T-helper 2 cell treated with Interferon-gamma antibody and Interleukin-4, amounts not matched to agents 100 ng/mL and 5 ng/mL, for 36 hours (primary cell): ENCODE results near the gene ACY1. TPM values are rescaled to one million over a fixed set of nuclear protein-coding genes. Genes with fewer than 3 reads are reported as not detected.

Source experiments
- intact Hi-C: fragments of 100-400 bp; cut with micrococcal nuclease; formaldehyde crosslinking; loops from one replicate; pipeline ENCODE4 v1.15.1; 2023
- total RNA-seq: library from RNA; stranded (reverse); gene quantifications from 2 replicates; pipeline ENCODE4 v1.2.3, GENCODE V29; 2022

The ACY1 gene
- total RNA-seq, 1 donor from 2014 or later: 31.2 TPM

DNA sequence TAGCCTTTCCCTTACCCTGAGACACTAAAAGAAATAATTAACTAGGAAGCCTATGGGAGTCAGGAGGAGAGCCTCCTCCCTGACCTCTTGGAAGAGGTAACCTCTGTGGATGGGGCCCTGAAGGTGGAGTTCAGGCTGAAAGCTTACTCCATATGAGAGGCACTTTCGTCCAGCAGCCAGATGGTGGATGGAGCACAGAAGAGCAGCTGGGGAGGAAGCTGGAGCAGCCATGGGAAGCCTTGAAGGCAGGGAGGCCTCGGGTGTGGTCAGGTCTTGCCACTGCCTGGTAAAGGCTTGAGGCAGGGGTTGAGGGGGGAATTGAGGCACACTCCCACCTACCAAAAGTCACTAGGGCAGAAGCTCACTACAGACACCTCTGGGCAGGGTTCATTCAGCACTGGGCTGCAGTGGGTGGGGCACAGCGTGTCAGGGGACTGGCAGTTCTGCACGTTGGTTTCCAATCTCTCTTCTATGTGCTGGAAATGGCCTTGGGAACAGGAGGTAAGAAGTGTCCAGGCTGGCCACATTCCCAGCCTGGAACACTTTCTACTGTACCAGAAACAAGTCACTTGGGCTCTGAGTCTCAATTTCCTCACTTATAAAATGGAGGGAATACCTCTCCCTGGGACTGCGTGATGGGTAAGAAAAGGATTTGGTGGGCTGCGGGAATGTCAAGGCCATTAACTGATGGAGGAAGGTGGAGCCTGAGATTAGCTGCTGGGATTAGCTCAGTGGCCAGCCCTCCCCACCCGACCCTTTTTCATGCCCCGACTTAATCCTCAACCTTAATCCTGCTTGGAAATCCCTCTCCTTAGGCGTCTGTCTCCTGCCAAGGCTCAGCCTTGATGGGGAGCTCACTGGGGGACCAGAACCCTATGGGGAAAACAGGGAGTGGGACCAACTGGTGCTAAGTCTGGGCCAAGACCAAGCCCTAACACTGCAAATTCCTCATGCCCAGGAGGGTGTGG, 21.4 kb upstream of the ACY1 start:
- intact Hi-C loops: no loop called here

DNA sequence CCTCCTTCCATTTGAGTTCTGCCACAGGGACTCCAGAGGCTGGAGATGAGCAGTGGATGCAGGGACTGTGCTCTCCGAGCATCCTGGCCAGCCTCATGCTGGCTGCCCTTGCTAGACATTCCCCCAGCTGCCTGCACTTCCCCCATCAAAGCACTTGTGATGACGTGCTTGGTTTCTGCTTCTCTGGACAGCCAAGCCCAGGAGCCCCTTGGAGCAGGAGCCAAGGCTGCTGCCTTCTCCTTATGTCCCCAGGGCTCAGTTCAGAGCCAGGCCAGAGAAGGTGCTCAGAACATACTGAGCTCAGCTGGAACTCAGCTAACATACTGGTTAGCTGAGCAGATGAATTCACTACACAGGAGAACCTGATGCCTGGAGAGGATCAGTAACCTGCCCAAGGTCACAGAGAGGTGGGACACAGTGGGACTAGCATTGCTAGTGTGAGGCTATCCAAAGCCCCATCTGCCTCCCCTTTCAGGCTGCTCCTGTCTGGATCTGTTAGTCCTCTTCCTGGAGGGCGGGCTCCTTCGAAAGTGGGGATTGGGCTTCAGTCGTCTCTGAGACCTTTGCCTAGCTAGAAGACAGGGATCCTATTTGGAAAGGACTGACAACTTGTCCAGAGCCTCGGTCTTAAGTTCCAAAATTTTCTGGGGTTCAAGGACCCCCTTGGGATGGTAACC, 20.3 kb upstream of the ACY1 start:
- intact Hi-C loops: no loop called here

DNA sequence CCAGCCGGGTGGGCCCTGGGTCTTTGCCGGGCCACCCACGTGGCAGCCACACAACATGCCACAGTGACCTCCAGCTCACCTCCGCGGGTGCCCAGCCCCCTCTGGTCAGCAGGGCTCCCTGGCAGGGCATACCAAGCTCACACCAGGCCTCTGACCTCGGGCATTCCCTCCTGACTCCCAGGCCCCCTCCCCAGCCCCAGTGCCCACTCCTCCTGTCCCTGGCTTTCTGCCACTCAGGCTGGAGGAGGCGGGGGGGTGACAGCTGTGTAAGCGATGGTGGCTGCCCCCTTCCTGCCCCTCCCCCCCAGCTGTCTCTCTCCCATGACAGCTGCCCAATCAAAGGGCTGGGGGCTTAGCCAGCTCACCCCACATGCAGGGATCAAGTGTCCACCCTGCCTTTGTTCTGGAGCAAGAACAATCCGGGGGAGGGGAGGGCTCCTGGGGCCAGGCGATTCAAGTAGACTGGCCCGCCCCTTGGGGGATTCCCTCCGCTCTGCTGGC, 19.3 kb upstream of the ACY1 start:
- intact Hi-C loops: no loop called here

DNA sequence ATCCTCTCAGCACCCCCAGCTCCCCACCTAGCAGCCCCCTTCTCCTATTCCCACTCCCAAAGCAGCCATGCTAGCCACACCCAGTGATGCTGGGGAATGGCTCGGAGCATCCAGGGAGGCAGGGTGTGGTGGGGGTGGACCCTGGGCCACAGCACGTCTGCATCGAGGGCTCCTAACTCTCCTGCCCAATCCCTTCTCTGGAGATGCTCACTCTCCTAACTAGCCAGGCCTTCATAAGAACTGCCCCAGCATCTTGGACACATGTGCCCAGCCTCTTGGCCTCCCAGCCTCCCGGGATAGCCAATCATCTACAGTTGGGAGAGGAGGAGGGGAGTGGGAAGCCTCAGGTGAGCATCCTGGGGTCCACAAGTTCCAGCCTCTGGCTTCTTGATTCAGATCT, 18.8 kb upstream of the ACY1 start:
- intact Hi-C loops: no loop called here

DNA sequence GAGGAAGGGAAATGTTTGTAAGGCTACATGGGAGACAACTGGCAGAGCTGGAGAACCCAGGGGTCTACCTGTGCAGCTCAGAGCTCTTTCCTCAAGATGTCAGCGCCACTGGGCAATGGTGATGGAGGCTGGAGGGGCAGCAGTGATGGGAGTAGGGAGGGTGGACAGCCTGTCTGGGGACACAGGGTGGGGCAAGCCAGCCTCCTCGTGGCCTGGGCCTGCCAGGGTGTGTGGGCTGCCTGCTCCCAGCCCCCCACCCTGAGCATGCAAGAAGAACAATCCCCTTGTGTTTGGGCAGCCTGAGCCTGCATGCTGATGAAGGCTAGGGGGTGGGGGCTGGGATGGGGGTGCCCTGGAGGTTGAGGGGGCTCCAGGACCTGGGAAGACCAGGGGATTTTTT, 17.3 kb upstream of the ACY1 start:
- intact Hi-C loops: no loop called here

DNA sequence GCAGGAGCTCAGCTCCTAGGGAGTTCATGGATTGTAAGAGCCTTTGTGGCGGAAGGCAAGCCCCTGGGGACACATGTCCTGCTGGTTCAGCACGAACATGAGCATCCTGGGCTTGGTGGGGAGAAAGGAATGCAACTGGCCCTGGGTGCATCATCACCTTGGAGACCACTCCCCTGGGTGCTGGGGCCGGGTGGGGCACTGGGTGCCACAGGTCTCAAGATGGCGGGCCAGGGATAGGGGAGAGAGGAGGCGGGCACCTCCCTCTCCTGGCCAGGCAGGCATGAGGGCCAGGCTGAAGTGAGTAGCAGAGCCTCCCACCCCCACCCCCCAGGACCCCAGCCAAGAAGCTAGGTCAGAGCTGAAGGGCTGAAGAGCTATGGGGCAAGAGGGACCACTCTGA, 16.8 kb upstream of the ACY1 start:
- intact Hi-C loops: no loop called here

DNA sequence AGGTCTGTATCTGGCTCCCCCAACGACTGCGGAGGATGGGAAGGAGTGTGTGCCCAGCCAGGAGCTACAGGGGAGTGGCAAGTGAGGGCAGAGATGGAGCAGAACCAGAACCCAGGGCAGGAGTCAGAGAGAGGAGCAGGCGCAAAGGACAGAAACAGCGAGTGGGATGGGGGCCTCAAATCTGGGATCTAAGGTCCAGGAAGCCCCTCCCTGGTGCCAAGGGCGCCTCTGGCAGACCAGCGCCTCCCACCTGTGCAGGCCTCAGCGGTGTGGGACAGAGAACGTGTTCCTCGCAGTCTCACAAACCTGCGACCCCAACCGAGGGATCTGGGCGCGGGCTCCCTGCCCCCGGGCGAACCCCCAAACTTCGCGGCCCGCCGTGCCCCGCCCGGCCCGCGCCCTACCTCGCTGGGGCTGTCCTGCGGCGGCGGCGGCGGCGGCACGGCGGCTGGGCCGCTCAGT, 16.4 kb upstream of the ACY1 start:
- intact Hi-C loops: no loop called here

DNA sequence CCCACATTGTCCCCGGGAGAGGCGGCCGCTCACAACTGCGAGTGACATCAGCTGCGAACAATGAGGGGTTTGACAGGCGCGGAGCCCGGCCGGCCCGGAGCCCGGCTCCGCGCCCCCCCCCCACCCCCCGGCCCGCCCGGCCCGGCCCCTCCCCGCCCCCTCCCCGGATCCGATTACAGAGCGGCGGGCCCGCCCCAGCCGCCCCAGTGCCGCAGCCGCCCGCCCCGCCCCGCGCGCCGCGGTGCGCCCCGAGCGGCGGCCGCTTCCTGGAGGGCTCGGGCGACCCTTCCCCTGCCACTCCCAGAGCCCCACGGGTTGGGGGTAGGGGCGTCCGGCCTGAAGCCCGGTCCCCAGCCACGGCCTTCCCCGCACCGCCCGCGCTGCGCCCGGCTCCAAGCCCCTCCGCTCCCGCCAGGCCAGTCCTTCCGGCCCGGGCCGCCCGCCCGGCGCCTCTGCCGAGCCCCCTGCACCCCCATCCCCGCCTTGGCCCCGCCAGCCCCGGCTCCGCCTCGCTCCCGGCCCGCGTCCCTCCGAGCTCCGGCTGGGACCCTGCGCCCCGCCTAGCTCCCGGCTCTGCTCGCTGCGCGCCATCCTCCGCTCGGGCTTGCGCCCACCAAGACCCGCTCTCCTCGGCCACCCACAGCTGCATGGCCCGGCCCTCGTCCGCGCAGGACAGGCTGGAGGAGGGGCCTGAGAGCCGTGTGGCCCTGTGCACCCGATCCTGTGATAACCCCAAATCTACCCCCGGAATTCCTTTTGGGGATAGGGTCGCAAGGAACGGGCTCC, 15.8 kb upstream of the ACY1 start, which contains the start of gene PCBP4:
PCBP4 (minus strand) TSS at position 71 of the 786 bp plus-strand sequence. CDS start 6,214 bp downstream, outside the sequence.
- intact Hi-C loops: no loop called here

DNA sequence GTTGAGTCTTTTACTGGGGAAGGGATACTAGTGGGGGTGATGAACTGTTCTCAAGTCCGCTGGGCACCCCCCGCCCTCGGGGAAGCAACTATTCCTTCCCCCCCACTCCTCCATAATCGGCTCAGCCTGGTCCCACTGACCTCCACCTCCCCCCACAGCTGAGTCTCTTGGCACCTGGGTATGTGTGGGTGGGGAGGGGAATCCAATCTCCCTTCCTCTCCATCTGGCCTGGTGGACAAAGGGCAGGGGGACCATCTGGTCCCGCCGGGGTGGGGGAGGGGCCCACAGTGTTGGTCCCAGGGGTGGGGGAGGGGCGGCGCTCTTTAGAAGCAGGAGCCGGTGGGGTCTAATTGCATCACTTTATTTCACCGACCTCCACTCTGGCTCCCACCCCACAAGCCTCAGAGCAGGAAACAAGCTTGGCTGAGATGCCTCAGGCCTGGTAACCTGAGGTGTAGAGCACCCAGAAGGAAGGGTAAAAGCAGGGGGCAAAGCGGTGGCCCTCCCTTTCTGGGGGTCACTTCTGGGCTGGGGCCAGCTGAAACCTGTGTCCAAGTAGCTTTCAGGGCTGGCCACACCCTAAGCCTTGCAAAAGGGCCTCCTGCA, 15.1 kb upstream of the ACY1 start:
- intact Hi-C loops: no loop called here

DNA sequence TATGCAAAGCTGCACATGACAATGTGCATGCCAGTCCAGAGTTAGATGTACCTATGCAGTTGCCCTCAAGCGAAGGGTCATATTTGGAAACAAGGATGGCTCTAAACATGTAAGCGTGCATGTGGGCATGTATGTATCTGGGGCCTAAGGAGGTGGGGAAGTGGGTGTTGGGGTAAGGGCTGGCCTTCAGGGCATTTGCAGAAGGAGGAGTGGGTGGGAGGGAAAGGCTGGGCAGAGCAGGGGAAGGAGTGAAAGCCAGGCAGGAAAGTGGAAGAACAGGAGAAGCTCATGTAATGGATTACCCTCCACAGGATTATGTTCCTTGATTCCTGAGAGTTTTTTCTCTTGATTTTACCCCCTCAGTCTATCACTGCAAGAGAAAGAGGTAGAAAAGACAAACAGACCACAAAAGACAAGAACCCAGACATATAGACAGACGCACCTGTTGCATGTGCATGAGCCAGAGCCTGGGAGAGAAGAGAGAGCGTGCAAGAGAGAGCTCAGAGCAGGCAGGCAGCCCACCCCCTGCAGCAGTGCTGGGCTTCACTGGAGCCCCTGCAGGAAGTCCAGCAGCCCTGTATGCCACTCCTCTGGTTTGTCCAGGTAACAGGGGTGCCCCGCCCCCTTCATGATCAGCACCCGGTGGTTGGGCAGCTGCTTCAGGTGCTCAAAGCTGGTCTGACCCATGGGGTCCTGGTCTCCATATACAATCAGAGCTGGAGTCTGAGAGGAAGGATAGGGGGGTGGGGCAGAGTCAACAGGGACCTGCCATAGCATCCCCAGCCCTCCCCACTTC, 14.3 kb upstream of the ACY1 start:
- intact Hi-C loops: no loop called here

DNA sequence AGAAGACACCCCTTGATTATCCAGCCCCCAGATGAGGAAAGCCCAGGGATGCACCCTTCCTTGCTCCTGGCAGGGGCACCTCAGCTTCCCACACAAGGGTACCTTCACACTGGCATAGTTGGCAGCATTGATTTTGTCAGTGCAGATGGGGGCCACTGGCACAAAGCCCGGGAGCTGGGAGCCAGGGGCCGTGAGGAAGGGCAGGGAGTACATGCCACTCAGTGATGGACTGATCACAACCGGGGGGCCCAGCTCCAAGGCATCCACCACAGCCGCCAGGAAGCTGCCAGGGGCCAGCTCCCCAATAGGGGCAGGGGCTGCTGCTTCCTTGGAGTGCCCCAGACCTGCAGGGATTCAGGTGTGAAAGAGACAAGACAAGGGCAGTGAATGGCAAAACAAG, 13.5 kb upstream of the ACY1 start:
- intact Hi-C loops: no loop called here

DNA sequence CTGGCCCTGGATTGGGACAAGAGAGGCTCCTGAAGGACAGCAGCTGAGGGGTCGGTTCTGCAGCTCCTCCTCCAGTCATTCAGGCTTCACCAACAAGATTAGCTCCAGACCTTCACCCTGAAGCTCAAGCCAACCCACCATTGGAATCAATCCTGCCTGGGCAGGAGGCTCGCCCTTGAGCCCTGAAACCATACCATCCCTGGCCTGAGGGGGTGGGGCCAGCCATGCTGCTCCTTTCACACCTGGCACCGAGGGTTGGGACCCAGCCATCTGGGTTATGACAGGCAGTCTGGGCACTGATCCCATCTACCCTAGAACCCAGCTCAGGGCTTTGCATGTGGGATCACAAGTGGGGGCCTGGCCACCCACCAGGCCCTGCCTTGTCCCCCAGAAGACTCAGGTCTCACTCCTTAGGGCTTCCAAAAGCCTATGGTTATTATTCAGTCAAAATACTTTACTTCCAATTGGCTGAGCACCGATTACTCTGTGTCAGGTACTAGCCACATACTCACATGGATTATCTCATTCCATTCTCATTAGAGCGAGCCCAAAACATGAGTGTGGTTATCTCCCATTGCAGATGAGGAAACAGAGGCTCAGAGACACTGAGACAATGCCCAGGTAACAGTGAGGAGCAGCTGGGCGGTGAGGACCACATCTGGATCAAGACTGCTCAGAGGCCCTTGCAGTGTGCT, 12.6 kb upstream of the ACY1 start:
- intact Hi-C loops: no loop called here

DNA sequence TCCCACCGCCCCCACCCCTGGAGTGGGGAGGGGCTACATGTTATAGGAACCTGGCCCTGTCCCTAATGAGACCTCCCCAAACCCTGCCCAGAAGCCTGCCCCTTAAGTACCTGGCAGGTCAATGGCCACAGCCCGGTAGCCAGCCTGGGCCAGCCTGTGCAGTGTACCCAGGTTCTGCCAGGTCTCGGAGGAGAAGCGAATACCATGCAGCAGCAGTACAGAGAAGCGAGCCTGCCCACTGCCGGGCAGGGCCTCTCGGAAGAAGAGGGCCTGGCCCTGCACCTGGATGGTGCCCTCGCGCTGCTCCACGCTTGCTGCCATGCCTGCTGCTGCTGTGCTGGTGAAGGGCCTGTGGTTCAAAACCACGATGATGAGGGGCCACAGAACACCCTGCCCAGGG, 12.0 kb upstream of the ACY1 start:
- intact Hi-C loops: no loop called here

DNA sequence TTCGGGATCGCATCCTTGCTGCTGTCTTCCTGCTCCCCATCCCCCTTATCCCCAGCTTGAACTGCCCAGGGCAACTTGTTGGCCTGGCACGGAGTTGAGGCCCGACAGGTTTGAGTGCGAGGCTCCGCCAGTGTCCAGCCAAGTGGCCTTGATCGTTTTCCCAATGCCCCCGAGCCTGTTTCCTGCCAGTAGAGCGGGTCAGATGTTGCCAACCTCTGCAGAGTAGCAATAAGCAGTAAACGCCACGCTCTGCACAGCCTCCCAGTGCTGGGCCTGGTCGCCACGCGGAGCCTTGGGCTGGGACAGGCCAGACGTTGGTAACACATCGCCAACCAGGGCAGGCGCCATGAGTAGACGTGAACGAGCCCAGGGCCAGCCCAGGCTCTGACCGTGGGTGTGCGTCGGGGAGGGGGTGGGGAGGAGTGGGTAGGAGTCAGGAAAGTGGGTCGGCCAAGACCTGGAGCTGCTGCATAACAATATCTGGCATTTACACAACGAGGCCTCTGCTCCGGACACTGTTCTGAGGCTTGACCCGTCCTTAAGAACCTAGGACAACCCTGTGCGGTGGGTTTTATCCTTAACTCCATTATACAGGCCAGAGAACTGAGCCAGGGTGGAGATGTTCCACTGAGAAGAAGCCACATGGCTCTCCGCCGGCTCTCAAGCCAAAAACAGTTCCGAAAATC, 8.9 kb upstream of the ACY1 start:
- intact Hi-C loops: loop anchor here (1.0 kb wide), 1 partner anchor 32 kb away; the partner anchor contains the start of gene PARP3

DNA sequence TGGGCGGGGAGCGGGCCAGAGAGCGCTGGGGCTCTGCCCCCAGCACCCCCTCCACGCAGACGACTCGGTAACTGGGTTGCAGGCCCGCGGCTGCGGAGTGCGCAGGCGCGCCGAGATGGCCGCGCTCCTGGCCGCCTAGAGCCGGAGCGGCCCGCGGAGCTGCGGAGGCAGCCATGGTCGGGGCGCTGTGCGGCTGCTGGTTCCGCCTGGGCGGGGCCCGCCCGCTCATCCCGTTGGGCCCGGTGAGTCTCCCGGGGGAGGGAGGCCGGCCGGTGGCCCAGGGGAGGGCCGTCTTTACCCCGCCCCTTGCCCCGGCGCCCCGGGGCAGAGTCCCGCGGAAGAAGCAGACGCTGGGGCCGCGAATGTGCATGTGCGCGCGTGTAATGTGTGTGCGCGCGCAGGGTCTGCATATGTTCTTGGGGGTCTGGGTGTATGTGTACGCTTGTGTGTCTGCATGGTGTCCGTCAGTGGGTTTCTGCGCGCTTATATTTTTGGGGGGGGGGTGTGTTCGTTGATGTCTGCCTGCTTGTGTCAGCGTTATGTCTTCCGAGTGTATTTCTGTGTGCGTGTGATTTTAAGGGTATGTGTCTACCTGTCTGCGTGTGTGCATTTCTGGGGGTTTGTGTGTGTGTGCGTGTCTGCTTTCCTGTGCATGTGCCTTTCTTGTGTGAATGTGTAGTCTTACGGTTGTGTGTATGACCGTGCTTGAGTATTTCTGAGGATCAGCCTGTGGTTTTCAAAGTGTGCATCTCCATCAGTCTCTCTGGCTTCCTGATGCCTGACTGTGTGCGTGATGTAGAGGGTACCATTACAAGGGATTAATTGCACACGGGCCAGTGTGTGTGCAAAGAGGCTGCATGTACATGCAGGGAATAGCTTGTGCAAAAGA, 8.1 kb upstream of the ACY1 start, which contains the start of gene ABHD14A:
ABHD14A (plus strand) TSS at position 102 of the 889 bp plus-strand sequence; CDS start at position 174, 72 bp downstream.
- intact Hi-C loops: loop anchor here (1.0 kb wide), 3 partner anchors 8 to 80 kb away; partner anchors contain the start of genes ACY1 and PARP3

DNA sequence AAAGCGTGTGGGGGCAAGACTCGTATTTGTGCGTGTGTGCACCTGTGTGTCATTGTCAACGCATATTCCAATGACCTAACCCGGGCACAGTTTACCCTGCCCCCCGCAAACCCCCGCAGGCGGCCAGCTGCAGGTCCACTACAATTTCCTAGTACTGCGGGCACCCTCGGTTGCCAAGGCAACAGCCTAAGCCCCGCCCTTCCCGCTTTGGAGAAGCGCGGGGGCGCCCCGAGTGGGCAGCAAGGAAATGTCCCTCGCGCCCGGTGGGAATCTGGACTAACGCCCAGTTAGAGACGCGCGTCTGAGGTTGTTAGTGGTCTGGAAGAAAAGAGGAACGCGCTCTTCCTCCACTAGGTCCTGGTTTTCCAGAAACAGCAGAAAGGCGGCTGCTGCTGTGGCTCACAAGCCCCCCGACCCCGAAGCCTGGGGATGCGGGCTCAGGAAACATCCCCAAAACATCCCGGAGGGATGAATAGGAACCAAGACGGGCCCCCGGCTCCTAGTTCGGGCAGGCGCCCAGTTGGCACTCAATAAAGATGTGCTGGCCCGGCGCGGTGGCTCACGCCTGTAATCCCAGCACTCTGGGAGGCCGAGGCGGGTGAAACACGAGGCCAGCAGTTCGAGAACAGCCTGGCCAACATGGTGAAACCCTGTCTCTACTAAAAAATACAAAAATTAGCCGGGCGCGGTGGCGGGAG, 7.3 kb upstream of the ACY1 start:
- intact Hi-C loops: loop anchor here (1.0 kb wide), 2 partner anchors 7 to 79 kb away; partner anchors contain the start of gene ACY1
